RWPE2 (cell line): Measurements from ENCODE around the gene GLRA2.

ENCODE experiments used
- ATAC-seq: fragments of 200-7000 bp; cut with Tn5 transposase; 3 replicates; pipeline ENCODE4 v1.9.1; 2021; ENCODE audit warnings: low read depth
- DNase-seq: peaks from one replicate; pipeline ENCODE4 v3.0.0-alpha.2; 2020; ENCODE audit warnings: low spot score
- H3K27ac ChIP-seq: fragments of 450-650 bp; 2 replicates; pipeline ENCODE4 v1.5.1; 2017; ENCODE audit warnings: mild to moderate bottlenecking; ENCODE audit not compliant: poor library complexity, severe bottlenecking
- H3K27me3 ChIP-seq: fragments of 250-450 bp; sonication (Bioruptor Pico); 2 replicates; pipeline ENCODE4 v1.5.1; 2021; ENCODE audit warnings: mild to moderate bottlenecking, moderate library complexity; ENCODE audit not compliant: insufficient read depth, poor library complexity, severe bottlenecking
- H3K36me3 ChIP-seq: fragments of 250-450 bp; sonication (Bioruptor Pico); 2 replicates; pipeline ENCODE4 v1.5.1; 2020; ENCODE audit warnings: low read depth, mild to moderate bottlenecking, moderate library complexity
- H3K4me1 ChIP-seq: fragments of 250-450 bp; sonication (Bioruptor Pico); 2 replicates; pipeline ENCODE4 v1.5.1; 2021; ENCODE audit warnings: mild to moderate bottlenecking, moderate library complexity; ENCODE audit not compliant: insufficient read depth, poor library complexity, severe bottlenecking
- H3K4me3 ChIP-seq: fragments of 250-450 bp; sonication (Bioruptor Pico); 2 replicates; pipeline ENCODE4 v1.5.1; 2021; ENCODE audit warnings: mild to moderate bottlenecking, moderate library complexity; ENCODE audit not compliant: severe bottlenecking
- H3K9me3 ChIP-seq: fragments of 250-450 bp; sonication (Bioruptor Pico); 2 replicates; pipeline ENCODE4 v1.5.1; 2021; ENCODE audit warnings: mild to moderate bottlenecking, moderate library complexity; ENCODE audit not compliant: severe bottlenecking
- CTCF ChIP-seq: fragments of 450-650 bp; IDR thresholded peaks from one replicate; pipeline ENCODE4 v1.5.1; 2017; ENCODE audit warnings: mild to moderate bottlenecking, moderate library complexity; ENCODE audit not compliant: poor library complexity, severe bottlenecking

The GLRA2 gene

GRCh38 chrX:14702145-14702544 lies 172.8 kb downstream of the GLRA2 start:
- no peak for TF ChIP-seq CTCF
- H3K4me1 ChIP-seq, result no peaks in the 10 kb centered on the region
- H3K36me3 ChIP-seq, result no peaks in the 10 kb centered on the region
- no peak for ATAC-seq
- H3K27me3 ChIP-seq, result no peaks in the 10 kb centered on the region
- H3K27ac ChIP-seq, result no peak overlapping the region
- no peak overlapping the region for H3K4me3 ChIP-seq
- H3K9me3 ChIP-seq, result no peaks in the 10 kb centered on the region
- DNase-seq, result no peak

- Histone ChIP-seq H3K36me3 (no peaks in the 10 kb centered on the region), H3K9me3 (no peaks in the 10 kb centered on the region), H3K4me3 (no peak overlapping the region), H3K4me1 (no peaks in the 10 kb centered on the region), H3K27ac (no peak overlapping the region), H3K27me3 (no peaks in the 10 kb centered on the region)
- ATAC-seq (no peak), DNase-seq (no peak)
- TF ChIP-seq CTCF, result no peak
These were observed 182.8 kb downstream of the GLRA2 start for GRCh38 chrX:14712096-14712495.

GRCh38 chrX:14717949-14718348 lies 188.6 kb downstream of the GLRA2 start:
- no peak for TF ChIP-seq CTCF
- no peaks in the 10 kb centered on the region for H3K4me1 ChIP-seq
- H3K4me3 ChIP-seq, result no peak overlapping the region
- ATAC-seq, result no peak
- H3K27me3 ChIP-seq, result no peaks in the 10 kb centered on the region
- no peak overlapping the region for H3K27ac ChIP-seq
- DNase-seq, result no peak
- no peaks in the 10 kb centered on the region for H3K36me3 ChIP-seq
- H3K9me3 ChIP-seq, result no peaks in the 10 kb centered on the region

DNA sequence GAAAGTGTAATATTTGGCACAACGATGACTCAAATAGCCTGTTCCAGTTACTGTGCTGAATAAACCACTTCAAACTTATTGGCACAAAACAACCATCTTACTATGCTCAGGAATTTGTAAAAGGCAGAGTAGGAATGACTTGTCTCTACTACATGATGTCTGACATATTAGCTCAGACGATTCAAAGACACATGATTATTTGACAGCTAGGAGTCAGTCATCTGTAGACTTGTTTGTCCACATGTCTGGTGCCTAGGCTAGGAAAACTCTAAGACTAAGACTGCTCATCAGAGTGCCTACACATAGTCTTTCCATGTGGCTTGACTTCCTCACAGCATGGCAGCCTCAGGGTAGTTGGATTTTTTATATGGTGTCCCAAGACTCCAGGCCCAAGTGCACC lies 189.1 kb downstream of the GLRA2 start:
- Histone ChIP-seq H3K27me3 (no peaks in the 10 kb centered on the region), H3K4me3 (no peak overlapping the region), H3K36me3 (no peaks in the 10 kb centered on the region), H3K9me3 (no peaks in the 10 kb centered on the region), H3K27ac (no peak overlapping the region), H3K4me1 (no peaks in the 10 kb centered on the region)
- ATAC-seq, result 0 out of 3 replicates have a peak, but pooled peaks have one; percentile 17
- no peak for TF ChIP-seq CTCF
- DNase-seq, result no peak

- Histone ChIP-seq H3K4me3 (no peak overlapping the region), H3K36me3 (no peaks in the 10 kb centered on the region), H3K9me3 (no peaks in the 10 kb centered on the region), H3K27me3 (no peaks in the 10 kb centered on the region), H3K4me1 (no peaks in the 10 kb centered on the region), H3K27ac (no peak overlapping the region)
- ATAC-seq, result no peak
- no peak for DNase-seq
- no peak for TF ChIP-seq CTCF
These were observed 199.7 kb downstream of the GLRA2 start for GRCh38 chrX:14729058-14729457.
